Measurements from ENCODE around the gene ITGA8. TPM values are rescaled to one million over a fixed set of nuclear protein-coding genes. Genes with fewer than 3 reads are reported as not detected.

Gene ITGA8
- total and polyA plus RNA-seq, 2 donors: 1.3 to 2.8 TPM

- H3K27ac ChIP-seq (ENCODE audit: low read depth in 1 of 2, low read length in 1 of 2): no peak overlapping the region
- no peaks in the 10 kb centered on the region for H3K9me3 ChIP-seq (ENCODE audit: control insufficient read depth in 2 of 2, insufficient read depth in 1 of 2, low read length in 1 of 2)
- 91% methylated on average over 5 of the region's 5 CpGs for WGBS
- no peak for DNase-seq (ENCODE audit: low read depth in 6 of 9, low spot score in 9 of 9)
- H3K4me1 ChIP-seq (ENCODE audit: control insufficient read depth in 2 of 2, insufficient read depth in 2 of 2, low read length in 2 of 2): no peaks in the 10 kb centered on the region
- no peaks in the 10 kb centered on the region for H3K27me3 ChIP-seq (ENCODE audit: control insufficient read depth in 2 of 2, insufficient read depth in 1 of 2, low read length in 1 of 2)
- H3K4me3 ChIP-seq (ENCODE audit: low read length in 2 of 2): no peak overlapping the region
- H3K36me3 ChIP-seq (ENCODE audit: control insufficient read depth in 2 of 2, insufficient read depth in 2 of 2, low read length in 1 of 2): no peaks in the 10 kb centered on the region
Observed at GRCh38 chr10:15751046-15751445, 31.3 kb upstream of the ITGA8 start.

- Histone ChIP-seq H3K27me3 (ENCODE audit: control insufficient read depth in 2 of 2, insufficient read depth in 1 of 2, low read length in 1 of 2) (no peaks in the 10 kb centered on the region), H3K4me1 (ENCODE audit: control insufficient read depth in 2 of 2, insufficient read depth in 2 of 2, low read length in 2 of 2) (no peaks in the 10 kb centered on the region), H3K9me3 (ENCODE audit: control insufficient read depth in 2 of 2, insufficient read depth in 1 of 2, low read length in 1 of 2) (no peaks in the 10 kb centered on the region), H3K27ac (ENCODE audit: low read depth in 1 of 2, low read length in 1 of 2) (no peak overlapping the region), H3K4me3 (ENCODE audit: low read length in 2 of 2) (no peak overlapping the region), H3K36me3 (ENCODE audit: control insufficient read depth in 2 of 2, insufficient read depth in 2 of 2, low read length in 1 of 2) (no peaks in the 10 kb centered on the region)
- DNase-seq (ENCODE audit: low read depth in 6 of 9, low spot score in 9 of 9): no peak
- WGBS: 75% methylated on average over 3 of the region's 3 CpGs
Observed at GRCh38 chr10:15748126-15748525, 28.4 kb upstream of the ITGA8 start.

- Histone ChIP-seq H3K27me3 (ENCODE audit: control insufficient read depth in 2 of 2, insufficient read depth in 1 of 2, low read length in 1 of 2) (no peaks in the 10 kb centered on the region), H3K4me3 (ENCODE audit: low read length in 2 of 2) (no peak overlapping the region), H3K4me1 (ENCODE audit: control insufficient read depth in 2 of 2, insufficient read depth in 2 of 2, low read length in 2 of 2) (no peaks in the 10 kb centered on the region), H3K9me3 (ENCODE audit: control insufficient read depth in 2 of 2, insufficient read depth in 1 of 2, low read length in 1 of 2) (no peaks in the 10 kb centered on the region), H3K27ac (ENCODE audit: low read depth in 1 of 2, low read length in 1 of 2) (no peak overlapping the region), H3K36me3 (ENCODE audit: control insufficient read depth in 2 of 2, insufficient read depth in 2 of 2, low read length in 1 of 2) (no peaks in the 10 kb centered on the region)
- DNase-seq (ENCODE audit: low read depth in 6 of 9, low spot score in 9 of 9): no peak
- whole genome bisulfite sequencing: 89% methylated on average over 3 of the region's 3 CpGs
Observed at GRCh38 chr10:15747632-15748031, 27.9 kb upstream of the ITGA8 start.

- H3K27ac ChIP-seq (ENCODE audit: low read depth in 1 of 2, low read length in 1 of 2): no peak overlapping the region
- WGBS: 91% methylated on average over 1 of the region's 1 CpG
- no peaks in the 10 kb centered on the region for H3K27me3 ChIP-seq (ENCODE audit: control insufficient read depth in 2 of 2, insufficient read depth in 1 of 2, low read length in 1 of 2)
- no peaks in the 10 kb centered on the region for H3K36me3 ChIP-seq (ENCODE audit: control insufficient read depth in 2 of 2, insufficient read depth in 2 of 2, low read length in 1 of 2)
- DNase-seq (ENCODE audit: low read depth in 6 of 9, low spot score in 9 of 9): no peak
- H3K9me3 ChIP-seq (ENCODE audit: control insufficient read depth in 2 of 2, insufficient read depth in 1 of 2, low read length in 1 of 2): no peaks in the 10 kb centered on the region
- no peaks in the 10 kb centered on the region for H3K4me1 ChIP-seq (ENCODE audit: control insufficient read depth in 2 of 2, insufficient read depth in 2 of 2, low read length in 2 of 2)
- H3K4me3 ChIP-seq (ENCODE audit: low read length in 2 of 2): no peak overlapping the region
Observed at GRCh38 chr10:15745751-15746150, 26.0 kb upstream of the ITGA8 start.

- Histone ChIP-seq H3K27me3 (ENCODE audit: control insufficient read depth in 2 of 2, insufficient read depth in 1 of 2, low read length in 1 of 2) (no peaks in the 10 kb centered on the region), H3K36me3 (ENCODE audit: control insufficient read depth in 2 of 2, insufficient read depth in 2 of 2, low read length in 1 of 2) (no peaks in the 10 kb centered on the region), H3K4me3 (ENCODE audit: low read length in 2 of 2) (no peak overlapping the region), H3K4me1 (ENCODE audit: control insufficient read depth in 2 of 2, insufficient read depth in 2 of 2, low read length in 2 of 2) (no peaks in the 10 kb centered on the region), H3K9me3 (ENCODE audit: control insufficient read depth in 2 of 2, insufficient read depth in 1 of 2, low read length in 1 of 2) (no peaks in the 10 kb centered on the region), H3K27ac (ENCODE audit: low read depth in 1 of 2, low read length in 1 of 2) (no peak overlapping the region)
- 49% methylated on average over 7 of the region's 7 CpGs for WGBS
- peak in 8 of 9 donors; percentile 7 to 57 (median 22) for DNase-seq (ENCODE audit: low read depth in 6 of 9, low spot score in 9 of 9)
Observed at GRCh38 chr10:15744217-15744865, 24.6 kb upstream of the ITGA8 start.

GRCh38 chr10:15743443-15743842, 23.7 kb upstream of the ITGA8 start:
- H3K36me3 ChIP-seq (ENCODE audit: control insufficient read depth in 2 of 2, insufficient read depth in 2 of 2, low read length in 1 of 2): no peaks in the 10 kb centered on the region

GRCh38 chr10:15742836-15743235, 23.1 kb upstream of the ITGA8 start:
- Histone ChIP-seq H3K27me3 (ENCODE audit: control insufficient read depth in 2 of 2, insufficient read depth in 1 of 2, low read length in 1 of 2) (no peaks in the 10 kb centered on the region), H3K9me3 (ENCODE audit: control insufficient read depth in 2 of 2, insufficient read depth in 1 of 2, low read length in 1 of 2) (no peaks in the 10 kb centered on the region), H3K4me3 (ENCODE audit: low read length in 2 of 2) (no peak overlapping the region), H3K4me1 (ENCODE audit: control insufficient read depth in 2 of 2, insufficient read depth in 2 of 2, low read length in 2 of 2) (no peaks in the 10 kb centered on the region), H3K36me3 (ENCODE audit: control insufficient read depth in 2 of 2, insufficient read depth in 2 of 2, low read length in 1 of 2) (no peaks in the 10 kb centered on the region), H3K27ac (ENCODE audit: low read depth in 1 of 2, low read length in 1 of 2) (no peak overlapping the region)
- DNase-seq (ENCODE audit: low read depth in 6 of 9, low spot score in 9 of 9): no peak
- 95% methylated on average over 3 of the region's 3 CpGs for WGBS

More at GRCh38 chr10:15743443-15743842, 23.7 kb upstream of the ITGA8 start:
- Histone ChIP-seq H3K27ac (ENCODE audit: low read depth in 1 of 2, low read length in 1 of 2) (no peak overlapping the region), H3K4me3 (ENCODE audit: low read length in 2 of 2) (no peak overlapping the region), H3K4me1 (ENCODE audit: control insufficient read depth in 2 of 2, insufficient read depth in 2 of 2, low read length in 2 of 2) (no peaks in the 10 kb centered on the region), H3K9me3 (ENCODE audit: control insufficient read depth in 2 of 2, insufficient read depth in 1 of 2, low read length in 1 of 2) (no peaks in the 10 kb centered on the region), H3K27me3 (ENCODE audit: control insufficient read depth in 2 of 2, insufficient read depth in 1 of 2, low read length in 1 of 2) (no peaks in the 10 kb centered on the region)
- WGBS: 91% methylated on average over 2 of the region's 2 CpGs
- no peak for DNase-seq (ENCODE audit: low read depth in 6 of 9, low spot score in 9 of 9)

GRCh38 chr10:15742102-15742501, 22.4 kb upstream of the ITGA8 start:
- DNase-seq (ENCODE audit: low read depth in 6 of 9, low spot score in 9 of 9): no peak
- no peak overlapping the region for H3K4me3 ChIP-seq (ENCODE audit: low read length in 2 of 2)
- no peaks in the 10 kb centered on the region for H3K36me3 ChIP-seq (ENCODE audit: control insufficient read depth in 2 of 2, insufficient read depth in 2 of 2, low read length in 1 of 2)
- WGBS: 66% methylated on average over 5 of the region's 5 CpGs
- H3K27ac ChIP-seq (ENCODE audit: low read depth in 1 of 2, low read length in 1 of 2): no peak overlapping the region
- H3K27me3 ChIP-seq (ENCODE audit: control insufficient read depth in 2 of 2, insufficient read depth in 1 of 2, low read length in 1 of 2): no peaks in the 10 kb centered on the region
- no peaks in the 10 kb centered on the region for H3K9me3 ChIP-seq (ENCODE audit: control insufficient read depth in 2 of 2, insufficient read depth in 1 of 2, low read length in 1 of 2)
- no peaks in the 10 kb centered on the region for H3K4me1 ChIP-seq (ENCODE audit: control insufficient read depth in 2 of 2, insufficient read depth in 2 of 2, low read length in 2 of 2)

GRCh38 chr10:15741581-15741980, 21.9 kb upstream of the ITGA8 start:
- no peak for DNase-seq (ENCODE audit: low read depth in 6 of 9, low spot score in 9 of 9)
- Histone ChIP-seq H3K4me3 (ENCODE audit: low read length in 2 of 2) (no peak overlapping the region), H3K36me3 (ENCODE audit: control insufficient read depth in 2 of 2, insufficient read depth in 2 of 2, low read length in 1 of 2) (no peaks in the 10 kb centered on the region), H3K27ac (ENCODE audit: low read depth in 1 of 2, low read length in 1 of 2) (no peak overlapping the region), H3K27me3 (ENCODE audit: control insufficient read depth in 2 of 2, insufficient read depth in 1 of 2, low read length in 1 of 2) (no peaks in the 10 kb centered on the region), H3K9me3 (ENCODE audit: control insufficient read depth in 2 of 2, insufficient read depth in 1 of 2, low read length in 1 of 2) (no peaks in the 10 kb centered on the region), H3K4me1 (ENCODE audit: control insufficient read depth in 2 of 2, insufficient read depth in 2 of 2, low read length in 2 of 2) (no peaks in the 10 kb centered on the region)
- 86% methylated on average over 5 of the region's 5 CpGs for WGBS

Data from thymus (tissue), 11 donors.